Measurements from ENCODE around the gene CDKAL1.

DNA sequence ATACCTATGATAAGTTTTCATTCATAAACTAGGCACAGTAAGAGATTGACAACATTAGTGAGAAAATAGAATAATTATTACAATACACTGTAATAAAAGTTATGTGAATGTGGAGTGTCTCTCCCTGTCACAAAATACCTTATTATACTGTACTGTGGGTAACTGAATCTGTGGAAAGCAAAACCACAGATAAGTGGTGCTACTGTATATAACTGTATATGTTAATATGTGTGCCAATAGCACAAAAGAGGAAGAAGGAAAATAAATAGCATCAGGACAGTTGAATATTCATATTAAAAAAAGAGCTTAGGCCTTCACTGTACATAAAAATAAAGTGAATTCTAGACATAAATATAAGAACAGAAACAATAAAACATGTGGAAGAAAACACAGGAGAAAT, 243.5 kb downstream of the CDKAL1 start:
- TF ChIP-seq POLR2AphosphoS5 (IDR thresholded peaks at IDR 0.05; ENCODE audit: low read depth, low read length) (no peak), TAF1 (IDR thresholded peaks at IDR 0.05; ENCODE audit: borderline replicate concordance, insufficient read depth, low read length) (no peak), SIN3A (IDR thresholded peaks at IDR 0.05; ENCODE audit: borderline replicate concordance, insufficient read depth, low read length) (no peak), FOXP2 (optimal IDR thresholded peaks at IDR 0.05; ENCODE audit: borderline replicate concordance, extremely low read depth, extremely low read length, insufficient read depth) (no peak)
- TF ChIP-seq, protein P1, sequence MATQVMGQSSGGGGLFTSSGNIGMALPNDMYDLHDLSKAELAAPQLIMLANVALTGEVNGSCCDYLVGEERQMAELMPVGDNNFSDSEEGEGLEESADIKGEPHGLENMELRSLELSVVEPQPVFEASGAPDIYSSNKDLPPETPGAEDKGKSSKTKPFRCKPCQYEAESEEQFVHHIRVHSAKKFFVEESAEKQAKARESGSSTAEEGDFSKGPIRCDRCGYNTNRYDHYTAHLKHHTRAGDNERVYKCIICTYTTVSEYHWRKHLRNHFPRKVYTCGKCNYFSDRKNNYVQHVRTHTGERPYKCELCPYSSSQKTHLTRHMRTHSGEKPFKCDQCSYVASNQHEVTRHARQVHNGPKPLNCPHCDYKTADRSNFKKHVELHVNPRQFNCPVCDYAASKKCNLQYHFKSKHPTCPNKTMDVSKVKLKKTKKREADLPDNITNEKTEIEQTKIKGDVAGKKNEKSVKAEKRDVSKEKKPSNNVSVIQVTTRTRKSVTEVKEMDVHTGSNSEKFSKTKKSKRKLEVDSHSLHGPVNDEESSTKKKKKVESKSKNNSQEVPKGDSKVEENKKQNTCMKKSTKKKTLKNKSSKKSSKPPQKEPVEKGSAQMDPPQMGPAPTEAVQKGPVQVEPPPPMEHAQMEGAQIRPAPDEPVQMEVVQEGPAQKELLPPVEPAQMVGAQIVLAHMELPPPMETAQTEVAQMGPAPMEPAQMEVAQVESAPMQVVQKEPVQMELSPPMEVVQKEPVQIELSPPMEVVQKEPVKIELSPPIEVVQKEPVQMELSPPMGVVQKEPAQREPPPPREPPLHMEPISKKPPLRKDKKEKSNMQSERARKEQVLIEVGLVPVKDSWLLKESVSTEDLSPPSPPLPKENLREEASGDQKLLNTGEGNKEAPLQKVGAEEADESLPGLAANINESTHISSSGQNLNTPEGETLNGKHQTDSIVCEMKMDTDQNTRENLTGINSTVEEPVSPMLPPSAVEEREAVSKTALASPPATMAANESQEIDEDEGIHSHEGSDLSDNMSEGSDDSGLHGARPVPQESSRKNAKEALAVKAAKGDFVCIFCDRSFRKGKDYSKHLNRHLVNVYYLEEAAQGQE (IDR thresholded peaks at IDR 0.05; ENCODE audit: insufficient read depth in 1 of 2, low read depth in 2 of 2, low read length in 2 of 2): no peak
